ENCODE measurements around the gene ROBO3.

The ROBO3 gene

GRCh38 chr11:124890683-124891372, 25.6 kb downstream of the ROBO3 start:
- Histone ChIP-seq H3K79me2 (ENCODE audit: control insufficient read depth, insufficient read depth, low read length, poor library complexity) (no peaks in the 10 kb centered on the region), H3K36me3 (ENCODE audit: control insufficient read depth in 1 of 2, insufficient read depth in 2 of 2, low read length in 2 of 2) (no peaks in the 10 kb centered on the region), H3K4ac (ENCODE audit: low read depth, low read length) (no peak overlapping the region), H3K9ac (ENCODE audit: low read length) (no peak overlapping the region), H4K12ac (ENCODE audit: low read depth, low read length) (no peak overlapping the region), H3K27me3 (ENCODE audit: insufficient read depth, low read length) (peaks cover 2% of the 10 kb centered on the region), H4K91ac (ENCODE audit: low read depth, low read length) (no peak overlapping the region), H2BK12ac (ENCODE audit: low read length) (no peak overlapping the region), H2AK5ac (ENCODE audit: low read length) (no peak overlapping the region), H4K8ac (ENCODE audit: low read depth, low read length) (no peak overlapping the region), H3K14ac (ENCODE audit: low read length) (no peak overlapping the region), H3K27ac (ENCODE audit: low read depth, low read length) (no peak overlapping the region), H3K79me1 (ENCODE audit: low read length) (no peaks in the 10 kb centered on the region), H2BK5ac (ENCODE audit: low read depth, low read length, poor library complexity) (no peak overlapping the region), H3K23ac (ENCODE audit: low read length) (no peak overlapping the region), H3K4me3 (ENCODE audit: low read depth, low read length) (no peak overlapping the region), H3K4me2 (ENCODE audit: low read length) (no peak overlapping the region), H3K9me3 (ENCODE audit: insufficient read depth, low read depth, low read length) (no peaks in the 10 kb centered on the region), H3K18ac (ENCODE audit: low read length) (no peak overlapping the region), H3K4me1 (ENCODE audit: control insufficient read depth in 1 of 2, insufficient read depth in 2 of 2, low read length in 2 of 2) (no peaks in the 10 kb centered on the region), H2BK120ac (ENCODE audit: insufficient read depth, low read length, poor library complexity) (no peak overlapping the region), H2AFZ (ENCODE audit: insufficient read depth, low read length, poor library complexity) (no peak overlapping the region)
- WGBS (ENCODE audit: extremely low coverage, insufficient coverage, insufficient read length): no CpG with 5 or more reads among the region's 9 CpGs
- DNase-seq: no peak

- H4K8ac ChIP-seq (ENCODE audit: low read depth, low read length): no peak overlapping the region
- no CpG with 5 or more reads among the region's 12 CpGs for WGBS (ENCODE audit: extremely low coverage, insufficient coverage, insufficient read length)
These were observed 26.2 kb downstream of the ROBO3 start for GRCh38 chr11:124891373-124891861.

GRCh38 chr11:124892146-124892545, 26.9 kb downstream of the ROBO3 start:
- no peak overlapping the region for H4K12ac ChIP-seq (ENCODE audit: low read depth, low read length)
- no peaks in the 10 kb centered on the region for H3K36me3 ChIP-seq (ENCODE audit: control insufficient read depth in 1 of 2, insufficient read depth in 2 of 2, low read length in 2 of 2)
- no peak overlapping the region for H4K8ac ChIP-seq (ENCODE audit: low read depth, low read length)
- H4K91ac ChIP-seq (ENCODE audit: low read depth, low read length): no peak overlapping the region
- DNase-seq: no peak
- H2AFZ ChIP-seq (ENCODE audit: insufficient read depth, low read length, poor library complexity): no peak overlapping the region
- H2BK120ac ChIP-seq (ENCODE audit: insufficient read depth, low read length, poor library complexity): no peak overlapping the region
- no peak overlapping the region for H3K4me2 ChIP-seq (ENCODE audit: low read length)
- peaks cover 3% of the 10 kb centered on the region for H3K79me1 ChIP-seq (ENCODE audit: low read length)
- H3K4me3 ChIP-seq (ENCODE audit: low read depth, low read length): no peak overlapping the region
- no peak overlapping the region for H3K14ac ChIP-seq (ENCODE audit: low read length)
- no CpG with 5 or more reads among the region's 2 CpGs for WGBS (ENCODE audit: extremely low coverage, insufficient coverage, insufficient read length)
- H3K23ac ChIP-seq (ENCODE audit: low read length): no peak overlapping the region
- peaks cover 12% of the 10 kb centered on the region in 2 experiments for H3K4me1 ChIP-seq (ENCODE audit: control insufficient read depth in 1 of 2, insufficient read depth in 2 of 2, low read length in 2 of 2)
- no peak overlapping the region for H3K9ac ChIP-seq (ENCODE audit: low read length)
- H3K27ac ChIP-seq (ENCODE audit: low read depth, low read length): no peak overlapping the region
- no peak overlapping the region for H2AK5ac ChIP-seq (ENCODE audit: low read length)
- H2BK5ac ChIP-seq (ENCODE audit: low read depth, low read length, poor library complexity): no peak overlapping the region
- H3K79me2 ChIP-seq (ENCODE audit: control insufficient read depth, insufficient read depth, low read length, poor library complexity): no peaks in the 10 kb centered on the region
- H3K9me3 ChIP-seq (ENCODE audit: insufficient read depth, low read depth, low read length): no peaks in the 10 kb centered on the region
- no peak overlapping the region for H3K4ac ChIP-seq (ENCODE audit: low read depth, low read length)
- no peak overlapping the region for H3K18ac ChIP-seq (ENCODE audit: low read length)
- peaks cover 2% of the 10 kb centered on the region for H3K27me3 ChIP-seq (ENCODE audit: insufficient read depth, low read length)
- H2BK12ac ChIP-seq (ENCODE audit: low read length): no peak overlapping the region

More at GRCh38 chr11:124891373-124891861, 26.2 kb downstream of the ROBO3 start:
- Histone ChIP-seq H3K36me3 (ENCODE audit: control insufficient read depth in 1 of 2, insufficient read depth in 2 of 2, low read length in 2 of 2) (no peaks in the 10 kb centered on the region), H3K9me3 (ENCODE audit: insufficient read depth, low read depth, low read length) (no peaks in the 10 kb centered on the region), H3K14ac (ENCODE audit: low read length) (no peak overlapping the region), H3K18ac (ENCODE audit: low read length) (no peak overlapping the region), H3K9ac (ENCODE audit: low read length) (no peak overlapping the region), H3K4me2 (ENCODE audit: low read length) (no peak overlapping the region), H2AFZ (ENCODE audit: insufficient read depth, low read length, poor library complexity) (no peak overlapping the region), H3K4ac (ENCODE audit: low read depth, low read length) (no peak overlapping the region), H2BK5ac (ENCODE audit: low read depth, low read length, poor library complexity) (no peak overlapping the region), H3K4me1 (ENCODE audit: control insufficient read depth in 1 of 2, insufficient read depth in 2 of 2, low read length in 2 of 2) (peaks cover 5% of the 10 kb centered on the region in 2 experiments), H3K27ac (ENCODE audit: low read depth, low read length) (no peak overlapping the region), H2BK120ac (ENCODE audit: insufficient read depth, low read length, poor library complexity) (no peak overlapping the region), H2BK12ac (ENCODE audit: low read length) (no peak overlapping the region), H3K27me3 (ENCODE audit: insufficient read depth, low read length) (peaks cover 2% of the 10 kb centered on the region), H3K4me3 (ENCODE audit: low read depth, low read length) (no peak overlapping the region), H3K23ac (ENCODE audit: low read length) (no peak overlapping the region), H3K79me1 (ENCODE audit: low read length) (no peaks in the 10 kb centered on the region), H3K79me2 (ENCODE audit: control insufficient read depth, insufficient read depth, low read length, poor library complexity) (no peaks in the 10 kb centered on the region), H4K12ac (ENCODE audit: low read depth, low read length) (no peak overlapping the region), H4K91ac (ENCODE audit: low read depth, low read length) (no peak overlapping the region), H2AK5ac (ENCODE audit: low read length) (no peak overlapping the region)
- DNase-seq: no peak

- Histone ChIP-seq H3K36me3 (ENCODE audit: control insufficient read depth in 1 of 2, insufficient read depth in 2 of 2, low read length in 2 of 2) (no peaks in the 10 kb centered on the region), H3K27ac (ENCODE audit: low read depth, low read length) (no peak overlapping the region), H3K18ac (ENCODE audit: low read length) (no peak overlapping the region)
These were observed 27.7 kb downstream of the ROBO3 start for GRCh38 chr11:124892750-124893454.

More at GRCh38 chr11:124892750-124893454, 27.7 kb downstream of the ROBO3 start:
- Histone ChIP-seq H3K9me3 (ENCODE audit: insufficient read depth, low read depth, low read length) (no peaks in the 10 kb centered on the region), H3K23ac (ENCODE audit: low read length) (no peak overlapping the region), H3K4me1 (ENCODE audit: control insufficient read depth in 1 of 2, insufficient read depth in 2 of 2, low read length in 2 of 2) (peaks cover 12 to 15% of the 10 kb centered on the region in 2 experiments), H4K91ac (ENCODE audit: low read depth, low read length) (no peak overlapping the region), H2BK120ac (ENCODE audit: insufficient read depth, low read length, poor library complexity) (no peak overlapping the region), H3K79me1 (ENCODE audit: low read length) (peaks cover 3% of the 10 kb centered on the region), H3K79me2 (ENCODE audit: control insufficient read depth, insufficient read depth, low read length, poor library complexity) (no peaks in the 10 kb centered on the region), H2BK12ac (ENCODE audit: low read length) (no peak overlapping the region), H3K27me3 (ENCODE audit: insufficient read depth, low read length) (peaks cover 2% of the 10 kb centered on the region), H2BK5ac (ENCODE audit: low read depth, low read length, poor library complexity) (no peak overlapping the region), H2AFZ (ENCODE audit: insufficient read depth, low read length, poor library complexity) (no peak overlapping the region), H3K4me2 (ENCODE audit: low read length) (no peak overlapping the region), H4K8ac (ENCODE audit: low read depth, low read length) (no peak overlapping the region), H3K9ac (ENCODE audit: low read length) (no peak overlapping the region), H3K4me3 (ENCODE audit: low read depth, low read length) (no peak overlapping the region), H4K12ac (ENCODE audit: low read depth, low read length) (no peak overlapping the region), H3K14ac (ENCODE audit: low read length) (no peak overlapping the region), H2AK5ac (ENCODE audit: low read length) (no peak overlapping the region), H3K4ac (ENCODE audit: low read depth, low read length) (no peak overlapping the region)
- WGBS (ENCODE audit: extremely low coverage, insufficient coverage, insufficient read length): no CpG with 5 or more reads among the region's 9 CpGs
- DNase-seq: no peak
